SK-N-SH (cell line): ENCODE data around the gene C1QL1. TPM values are rescaled to one million over a fixed set of nuclear protein-coding genes. Genes with fewer than 3 reads are reported as not detected.

Source experiments
- CTCF ChIA-PET: fragments of 300-600, 350-600 bp; formaldehyde crosslinking; extraction: SDS; loops from one replicate; lab custom pipeline; 2021; lab: Yijun Ruan, JAX
- POLR2A ChIA-PET: fragments of 350-600 bp; sonication (Branson Sonifier 250); formaldehyde crosslinking; extraction: SDS; loops from one replicate; lab custom pipeline; 2020; ENCODE audit warnings: antibody characterized with exemption, inconsistent platforms; lab: Yijun Ruan, JAX
- DNase-seq: peaks from one replicate; pipeline ENCODE4 v3.0.0; 2012
- H2AFZ ChIP-seq: fragments of 200-600 bp; sonication (generic); 2 replicates; pipeline ENCODE4 v1.8.1; 2016; ENCODE audit warnings: antibody characterized with exemption, mild to moderate bottlenecking, low read depth
- H3F3A ChIP-seq: fragments of 200-600 bp; sonication (generic); replicated peaks from 2 replicates; pipeline ENCODE3; 2016; ENCODE audit warnings: antibody characterized with exemption, mild to moderate bottlenecking; ENCODE audit not compliant: insufficient read depth
- H3K27ac ChIP-seq, 2 experiments: fragments of 200-500 bp in 1 of 2; fragments of 200-600 bp in 1 of 2; sonication (Bioruptor generic) in 1 of 2; sonication (generic), shearing (Covaris generic) in 1 of 2; 2 replicates each; pipeline versions ENCODE4 v1.5.1 to v1.6.1; 2014 to 2016; ENCODE audit warnings: low read depth in 2 of 2, inconsistent platforms in 1 of 2, low read length in 1 of 2, mild to moderate bottlenecking in 1 of 2, mixed read lengths in 1 of 2
- H3K27me3 ChIP-seq: fragments of 200-600 bp; sonication (generic), shearing (Covaris generic); 2 replicates; pipeline ENCODE4 v1.6.1; 2016; ENCODE audit warnings: mixed run types; ENCODE audit not compliant: insufficient read depth
- H3K36me3 ChIP-seq, 2 experiments: fragments of 200-500 bp in 1 of 2; fragments of 200-600 bp in 1 of 2; sonication (Bioruptor generic) in 1 of 2; sonication (generic) in 1 of 2; replicated peaks in 1 of 2; 2 replicates each; pipeline versions ENCODE3 to v1.5.1; 2014 to 2016; ENCODE audit warnings: low read length in 1 of 2, mild to moderate bottlenecking in 1 of 2; ENCODE audit not compliant: insufficient read depth in 2 of 2, control insufficient read depth in 1 of 2
- H3K4me1 ChIP-seq, 2 experiments: fragments of 200-500 bp in 1 of 2; fragments of 200-600 bp in 1 of 2; sonication (Bioruptor generic) in 1 of 2; sonication (generic), shearing (Covaris generic) in 1 of 2; 2 replicates each; pipeline versions ENCODE4 v1.5.1 to v1.6.1; 2014 to 2016; ENCODE audit warnings: low read depth in 1 of 2, low read length in 1 of 2, mixed run types in 1 of 2; ENCODE audit not compliant: insufficient read depth in 2 of 2, control insufficient read depth in 1 of 2
- H3K4me2 ChIP-seq: fragments of 200-600 bp; sonication (generic), shearing (Covaris generic); 2 replicates; pipeline ENCODE4 v1.6.1; 2017; ENCODE audit warnings: mixed run types
- H3K4me3 ChIP-seq, 2 experiments: fragments of 200-500 bp in 1 of 2; fragments of 200-600 bp in 1 of 2; sonication (Bioruptor generic) in 1 of 2; sonication (generic), shearing (Covaris generic) in 1 of 2; 2 replicates each; pipeline versions ENCODE4 v1.5.1 to v1.8.1; 2014 to 2016; ENCODE audit warnings: low read depth in 2 of 2, inconsistent platforms in 1 of 2, low read length in 1 of 2, mild to moderate bottlenecking in 1 of 2, mixed read lengths in 1 of 2, moderate library complexity in 1 of 2
- H3K79me2 ChIP-seq: fragments of 200-600 bp; sonication (generic); 2 replicates; pipeline ENCODE4 v1.8.1; 2017; ENCODE audit warnings: mild to moderate bottlenecking; ENCODE audit not compliant: insufficient read depth
- H3K9ac ChIP-seq: fragments of 200-600 bp; sonication (generic); 2 replicates; pipeline ENCODE4 v1.6.1; 2017; ENCODE audit warnings: mixed run types
- H3K9me2 ChIP-seq: fragments of 200-600 bp; sonication (generic); 2 replicates; pipeline ENCODE4 v1.6.1; 2017; ENCODE audit warnings: mixed run types
- H3K9me3 ChIP-seq: fragments of 200-600 bp; sonication (generic); 2 replicates; pipeline ENCODE4 v1.6.1; 2017; ENCODE audit warnings: mixed run types, mild to moderate bottlenecking, moderate library complexity
- H4K20me1 ChIP-seq: fragments of 200-600 bp; sonication (generic); 2 replicates; pipeline ENCODE4 v1.6.1; 2017; ENCODE audit warnings: mild to moderate bottlenecking, mixed run types; ENCODE audit not compliant: insufficient read depth
- CHD2 ChIP-seq: fragments of 150-350 bp; IDR thresholded peaks from 2 replicates; pipeline ENCODE4 v1.6.1; 2018; ENCODE audit warnings: low read length; ENCODE audit not compliant: partially characterized antibody
- CTCF ChIP-seq: fragments of 200-600 bp; sonication (generic); IDR thresholded peaks from 2 replicates; pipeline ENCODE4 v1.6.1; 2017; ENCODE audit warnings: antibody characterized with exemption, mild to moderate bottlenecking, moderate library complexity
- ELF1 ChIP-seq: IDR thresholded peaks from 2 replicates; pipeline ENCODE4 v1.4.0; 2012
- EZH2phosphoT487 ChIP-seq: fragments of 200-600 bp; sonication (generic); IDR thresholded peaks from 2 replicates; pipeline ENCODE4 v1.6.1; 2017; ENCODE audit warnings: low read depth, mixed run types, mild to moderate bottlenecking, antibody characterized with exemption, moderate library complexity, borderline replicate concordance
- FOSL2 ChIP-seq: IDR thresholded peaks from 2 replicates; pipeline ENCODE4 v1.4.0; 2012; ENCODE audit warnings: low read depth, mild to moderate bottlenecking, moderate library complexity, borderline replicate concordance
- FOXM1 ChIP-seq: IDR thresholded peaks from 2 replicates; pipeline ENCODE4 v1.4.0; 2012; ENCODE audit warnings: low read depth, mild to moderate bottlenecking
- GABPA ChIP-seq: IDR thresholded peaks from 2 replicates; pipeline ENCODE4 v1.4.0; 2012; ENCODE audit warnings: low read depth, mild to moderate bottlenecking
- GATA2 ChIP-seq: sonication (generic); formaldehyde crosslinking; IDR thresholded peaks from 2 replicates; pipeline ENCODE4 v1.5.0; 2020; ENCODE audit warnings: mild to moderate bottlenecking, missing genetic modification reagents
- IRF3 ChIP-seq: fragments of 150-350 bp; IDR thresholded peaks from 2 replicates; pipeline ENCODE4 v1.6.1; 2016; ENCODE audit warnings: mild to moderate bottlenecking, low read depth, low read length
- MAX ChIP-seq: IDR thresholded peaks from 2 replicates; pipeline ENCODE4 v1.4.0; 2012; ENCODE audit warnings: low read depth
- MEF2A ChIP-seq: IDR thresholded peaks from 2 replicates; pipeline ENCODE4 v1.4.0; 2012; ENCODE audit warnings: low read depth, borderline replicate concordance
- MXI1 ChIP-seq: IDR thresholded peaks from 2 replicates; pipeline ENCODE4 v1.6.1; 2012; ENCODE audit warnings: mild to moderate bottlenecking, low read depth, low read length, improper control_type of control experiment
- NFIC ChIP-seq: IDR thresholded peaks from 2 replicates; pipeline ENCODE4 v1.4.0; 2012; ENCODE audit warnings: borderline replicate concordance
- RFX5 ChIP-seq: IDR thresholded peaks from 2 replicates; pipeline ENCODE4 v1.6.1; 2012; ENCODE audit warnings: mild to moderate bottlenecking, improper control_type of control experiment, low read length
- RXRA ChIP-seq: IDR thresholded peaks from 2 replicates; pipeline ENCODE4 v1.4.0; 2012; ENCODE audit warnings: low read depth, mild to moderate bottlenecking, borderline replicate concordance
- SMC3 ChIP-seq: IDR thresholded peaks from 2 replicates; pipeline ENCODE4 v1.6.1; 2012; ENCODE audit warnings: low read depth, low read length, improper control_type of control experiment
- ZBTB33 ChIP-seq: IDR thresholded peaks from 2 replicates; pipeline ENCODE4 v1.4.0; 2012; ENCODE audit warnings: low read depth, borderline replicate concordance
- WGBS: methylation state at CpG from one replicate; pipeline ENCODE4 v1.1.6; 2017; ENCODE audit warnings: low lambda C conversion rate; 5-methylcytosine and 5-hydroxymethylcytosine counted together
- polyA plus RNA-seq, 3 experiments: library from polyadenylated mRNA; depleted of rRNA; stranded (reverse); fragments of >200 nt; gene quantifications; 2 replicates each; pipeline ENCODE4 v1.2.3, GENCODE V29; 2012
- TF ChIP-seq, protein P1 (sequence below): IDR thresholded peaks from 2 replicates; pipeline ENCODE4 v1.4.0; 2012; ENCODE audit warnings: low read depth, borderline replicate concordance
- TF ChIP-seq, protein P2 (sequence below): fragments of 150-350 bp; IDR thresholded peaks from 2 replicates; pipeline ENCODE4 v1.6.1; 2017; ENCODE audit warnings: antibody characterized with exemption, low read length, low read depth, borderline replicate concordance

Gene C1QL1
- polyA plus RNA-seq, 1 of the 3 experiments (the other 2 are of a cell fraction), result 11.9 TPM

- TF ChIP-seq FOSL2, result no peak
- no peak for TF ChIP-seq SMC3
- TF ChIP-seq ELF1, result no peak
- no peak for TF ChIP-seq RXRA
- TF ChIP-seq, protein P1, sequence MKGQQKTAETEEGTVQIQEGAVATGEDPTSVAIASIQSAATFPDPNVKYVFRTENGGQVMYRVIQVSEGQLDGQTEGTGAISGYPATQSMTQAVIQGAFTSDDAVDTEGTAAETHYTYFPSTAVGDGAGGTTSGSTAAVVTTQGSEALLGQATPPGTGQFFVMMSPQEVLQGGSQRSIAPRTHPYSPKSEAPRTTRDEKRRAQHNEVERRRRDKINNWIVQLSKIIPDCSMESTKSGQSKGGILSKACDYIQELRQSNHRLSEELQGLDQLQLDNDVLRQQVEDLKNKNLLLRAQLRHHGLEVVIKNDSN, result no peak
- no peak for TF ChIP-seq MEF2A
Observed at GRCh38 chr17:44983563-44983962, 15.5 kb upstream of the C1QL1 start (continued).

GRCh38 chr17:44982113-44982702 is 14.1 kb upstream of the C1QL1 start:
- H3K9me2 ChIP-seq, result no peaks in the 10 kb centered on the region
- WGBS, result 87% methylated on average over 3 of the region's 3 CpGs
- no peaks in the 10 kb centered on the region for H4K20me1 ChIP-seq
- no peaks in the 10 kb centered on the region for H3K79me2 ChIP-seq
- no peaks in the 10 kb centered on the region for H3K9me3 ChIP-seq
- H3K4me3 ChIP-seq, result no peak overlapping the region
- CTCF ChIA-PET, result interaction anchor here (1.0 to 1.4 kb wide), 3 partner anchors 11 to 40 kb away, joined by 3 to 4 read pairs (median 3); no protein-coding TSS in a partner anchor
- no peak for DNase-seq
- TF ChIP-seq ZBTB33, result no peak
- TF ChIP-seq CHD2, result no peak
- TF ChIP-seq FOXM1, result no peak
- TF ChIP-seq GATA2 (CRISPR knock-in tag), result no peak
- TF ChIP-seq EZH2phosphoT487, result no peak
- no peak for TF ChIP-seq ELF1
- no peak for TF ChIP-seq RFX5
- no peak for TF ChIP-seq MXI1
- no peak for TF ChIP-seq MEF2A
- no peak for TF ChIP-seq GABPA
- TF ChIP-seq MAX, result no peak
- no peak for TF ChIP-seq IRF3
- TF ChIP-seq, protein P2, sequence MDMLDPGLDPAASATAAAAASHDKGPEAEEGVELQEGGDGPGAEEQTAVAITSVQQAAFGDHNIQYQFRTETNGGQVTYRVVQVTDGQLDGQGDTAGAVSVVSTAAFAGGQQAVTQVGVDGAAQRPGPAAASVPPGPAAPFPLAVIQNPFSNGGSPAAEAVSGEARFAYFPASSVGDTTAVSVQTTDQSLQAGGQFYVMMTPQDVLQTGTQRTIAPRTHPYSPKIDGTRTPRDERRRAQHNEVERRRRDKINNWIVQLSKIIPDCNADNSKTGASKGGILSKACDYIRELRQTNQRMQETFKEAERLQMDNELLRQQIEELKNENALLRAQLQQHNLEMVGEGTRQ, result no peak
- TF ChIP-seq NFIC, result no peak
- TF ChIP-seq CTCF, result no peak
- peaks cover 0 to 18% of the 10 kb centered on the region in 2 experiments; a peak in 1 of 4 replicates for H3K4me1 ChIP-seq
- no peak overlapping the region for H3K27ac ChIP-seq
- POLR2A ChIA-PET, result no interaction called here
- H3K9ac ChIP-seq, result no peak overlapping the region
- H3K36me3 ChIP-seq, result no peaks in the 10 kb centered on the region
- no peak overlapping the region for H3K4me2 ChIP-seq
- no peak overlapping the region for H2AFZ ChIP-seq
- no peaks in the 10 kb centered on the region for H3K27me3 ChIP-seq
- no peaks in the 10 kb centered on the region for H3F3A ChIP-seq
